ENCODE results near the gene METTL8.

Gene METTL8

DNA sequence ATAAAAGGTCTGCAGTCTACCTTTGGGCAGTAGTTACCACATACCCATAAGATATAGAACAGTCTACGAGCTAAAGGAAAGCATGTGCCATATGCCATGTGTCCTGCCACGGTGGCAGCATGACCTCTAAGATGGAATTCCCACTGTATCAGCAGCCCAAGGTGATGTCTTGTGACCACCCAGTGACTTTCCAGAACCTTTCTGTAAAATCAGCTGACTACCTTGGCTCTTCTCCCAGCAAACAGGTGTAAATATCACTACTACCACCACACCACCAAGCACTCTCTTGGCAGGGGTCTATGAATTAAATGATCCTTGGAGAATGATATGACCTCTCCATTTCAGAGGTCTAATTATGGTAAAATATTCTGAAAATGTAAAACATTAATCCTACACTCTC lies 99.6 kb downstream of the METTL8 start:
- DNase-seq (ENCODE audit: low read depth) = no peak
- no peak overlapping the region for H3K4me3 ChIP-seq (ENCODE audit: low read length)
- no peak for TF ChIP-seq CTCF (IDR thresholded peaks at IDR 0.05; ENCODE audit: insufficient read depth, low read depth, low read length, missing control alignments)

DNA sequence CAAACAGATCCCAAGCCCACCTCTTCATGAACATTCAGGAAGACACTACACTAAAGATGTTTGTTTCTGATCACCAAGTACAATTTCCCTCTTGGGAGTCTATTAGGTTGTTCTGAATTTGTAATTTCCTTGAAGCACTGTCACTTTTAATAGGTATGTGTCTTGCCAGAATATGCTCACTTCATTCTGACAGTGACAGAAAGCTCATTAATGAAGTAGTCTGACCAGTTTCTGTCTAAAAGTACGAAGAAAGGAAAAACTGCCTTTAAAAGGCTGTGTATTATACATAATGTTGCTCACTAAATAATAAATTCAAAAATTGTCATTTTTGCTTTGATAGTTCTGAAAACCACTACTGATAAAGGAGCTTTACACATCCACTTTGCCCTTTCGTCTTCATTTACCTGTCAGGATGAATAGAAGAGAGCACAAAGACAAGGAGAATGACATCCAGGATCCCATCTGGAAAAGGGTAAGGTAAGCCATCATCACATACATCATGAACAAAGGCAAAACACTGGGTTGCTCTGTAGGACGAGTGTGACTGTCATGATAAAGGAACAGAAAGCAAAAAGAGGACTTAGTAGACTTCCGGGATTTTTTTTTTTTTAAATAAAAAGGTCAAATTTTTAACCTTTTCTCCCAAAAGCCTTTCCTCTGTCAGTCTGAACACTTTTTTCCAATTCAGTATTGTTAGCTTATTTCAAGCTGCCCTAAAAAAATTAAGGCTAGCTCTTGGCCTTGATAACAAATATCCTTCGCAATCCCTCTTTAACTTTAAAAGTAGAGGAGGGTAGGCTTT lies 103.4 kb downstream of the METTL8 start:
- no peak for DNase-seq (ENCODE audit: low read depth)
- H3K4me3 ChIP-seq (ENCODE audit: low read length) = no peak overlapping the region
- no peak for TF ChIP-seq CTCF (IDR thresholded peaks at IDR 0.05; ENCODE audit: insufficient read depth, low read depth, low read length, missing control alignments)

GRCh38 chr2:171327043-171327496 lies 106.7 kb downstream of the METTL8 start:
- no peak for TF ChIP-seq CTCF (IDR thresholded peaks at IDR 0.05; ENCODE audit: insufficient read depth, low read depth, low read length, missing control alignments)
- no peak overlapping the region for H3K4me3 ChIP-seq (ENCODE audit: low read length)
- no peak for DNase-seq (ENCODE audit: low read depth)

DNA sequence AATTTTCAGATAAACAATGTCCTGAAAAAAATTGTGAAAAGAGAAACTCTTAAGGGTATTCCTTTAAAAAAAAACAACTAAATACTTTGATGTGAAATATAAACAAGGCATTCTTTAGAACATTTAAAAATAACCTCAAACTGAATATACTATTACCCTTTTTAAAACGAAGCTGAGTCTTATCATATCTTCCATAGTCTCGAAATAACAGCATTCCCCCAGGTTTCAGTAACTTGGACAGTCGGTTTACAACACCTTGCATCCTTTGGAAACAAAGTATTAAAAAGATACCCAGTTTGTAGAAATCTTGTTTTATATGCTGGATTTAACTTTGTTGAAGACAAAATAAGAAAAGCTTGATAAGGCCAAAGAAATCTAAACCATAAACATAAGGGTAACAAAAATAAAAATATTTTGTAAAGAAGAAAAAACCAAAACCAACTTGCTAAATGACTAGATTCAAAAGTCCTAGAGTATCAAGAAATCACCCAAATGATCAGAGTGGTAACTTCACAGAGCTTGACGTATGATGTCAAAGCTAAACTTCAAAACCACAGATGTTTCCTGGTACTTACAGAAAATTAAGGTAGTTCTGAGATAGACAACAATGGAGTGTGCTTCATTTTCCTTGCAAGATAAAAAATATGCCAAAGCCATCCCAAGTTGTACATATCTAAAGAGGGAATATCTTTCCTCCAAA lies 107.8 kb downstream of the METTL8 start:
- DNase-seq (ENCODE audit: low read depth) = no peak
- TF ChIP-seq CTCF (IDR thresholded peaks at IDR 0.05; ENCODE audit: insufficient read depth, low read depth, low read length, missing control alignments) = no peak

DNA sequence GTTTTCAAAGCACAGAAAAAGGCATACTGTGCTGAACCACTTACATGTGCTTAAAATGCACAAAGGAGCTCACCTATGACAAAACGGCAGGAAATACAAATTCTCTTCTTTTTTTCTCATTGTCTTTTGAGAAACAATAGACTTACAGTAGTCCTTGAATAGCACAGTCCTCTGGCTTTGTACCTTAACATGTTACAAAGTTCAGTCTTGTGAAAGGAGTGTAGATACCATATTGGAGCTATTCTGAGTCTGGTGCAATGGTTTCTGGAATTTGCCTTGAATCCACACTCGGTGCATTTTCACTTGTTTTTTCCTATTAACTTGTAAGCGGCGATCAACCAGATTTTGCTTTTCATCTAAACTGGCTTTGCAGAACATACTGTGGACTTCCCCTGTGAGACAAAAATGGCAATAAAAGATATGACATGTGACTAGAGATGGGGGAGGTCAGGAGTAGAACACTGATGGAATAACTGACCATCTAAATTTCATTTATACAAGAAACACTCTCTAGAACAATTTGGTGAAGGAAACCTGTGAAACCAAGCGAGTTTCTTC lies 109.7 kb downstream of the METTL8 start:
- DNase-seq (ENCODE audit: low read depth) = no peak
- TF ChIP-seq CTCF (IDR thresholded peaks at IDR 0.05; ENCODE audit: insufficient read depth, low read depth, low read length, missing control alignments) = no peak
- H3K4me3 ChIP-seq (ENCODE audit: low read length) = no peak overlapping the region

More for the DNA sequence above, 107.8 kb downstream of the METTL8 start:
- no peak overlapping the region for H3K4me3 ChIP-seq (ENCODE audit: low read length)

DNA sequence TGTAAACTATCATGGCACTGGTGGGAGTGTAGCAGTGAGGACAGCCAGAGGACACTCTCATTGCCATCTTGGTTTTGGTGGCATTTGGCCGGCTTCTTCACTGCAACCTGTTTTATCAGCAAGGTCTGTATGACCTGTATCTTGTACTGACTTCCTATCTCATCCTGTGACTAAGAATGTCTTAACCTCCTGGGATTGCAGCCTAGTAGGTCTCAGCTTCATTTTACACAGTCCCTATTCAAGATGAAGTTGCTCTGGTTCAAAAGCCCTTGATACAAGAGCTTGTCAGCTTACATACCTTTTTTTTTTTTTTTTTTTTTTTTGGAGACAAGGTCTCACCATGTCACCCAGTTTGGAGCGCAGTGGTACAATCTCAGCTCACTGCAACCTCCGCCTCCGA lies 110.9 kb downstream of the METTL8 start:
- H3K4me3 ChIP-seq (ENCODE audit: low read length) = no peak overlapping the region
- no peak for TF ChIP-seq CTCF (IDR thresholded peaks at IDR 0.05; ENCODE audit: insufficient read depth, low read depth, low read length, missing control alignments)
- DNase-seq (ENCODE audit: low read depth) = no peak

All from epithelial cell of esophagus (primary cell).